HUDEP-2 (cell line): Measurements from ENCODE around the gene ZNF598.
"Not testable (repeated sequence)": the region's sequence is repeated elsewhere in the genome, so short reads cannot be mapped to it uniquely, and the experiment has no call there.

Experiments
- DNase-seq, 76 experiments: peaks; one replicate each; lab custom pipeline; 2025; ENCODE audit not compliant: unreplicated experiment in 76 of 76; lab: John Stamatoyannopoulos, UW

Gene ZNF598

GRCh38 chr16:1962161-1963153 is 47.2 kb downstream of the ZNF598 start:
- DNase-seq = not testable (repeated sequence)

- peak in 9 of 76 experiments; percentile 22 to 54 (median 51) for DNase-seq
Observed at GRCh38 chr16:1961651-1962067, 48.0 kb downstream of the ZNF598 start.

GRCh38 chr16:1960665-1961630 is 48.7 kb downstream of the ZNF598 start:
- peak in 61 of 76 experiments; percentile 20 to 79 (median 51) for DNase-seq

GRCh38 chr16:1959269-1960039 is 50.2 kb downstream of the ZNF598 start, which contains the start of gene NDUFB10:
Gene NDUFB10, plus strand, starts transcription at chr16:1959538. Its CDS starts 87 bp downstream, at chr16:1959625.
- peak in 72 of 76 experiments; percentile 50 to 93 (median 80) for DNase-seq

- no peak for DNase-seq
Observed at GRCh38 chr16:1958715-1959268, 50.8 kb downstream of the ZNF598 start.

- DNase-seq = not testable (repeated sequence)
Observed at GRCh38 chr16:1958143-1958491, 51.5 kb downstream of the ZNF598 start.

- not testable (repeated sequence) for DNase-seq
Observed at GRCh38 chr16:1957434-1958142, 52.0 kb downstream of the ZNF598 start.

- no peak for DNase-seq
Observed at GRCh38 chr16:1953734-1954133, 55.9 kb downstream of the ZNF598 start.

- DNase-seq = no peak
Observed at GRCh38 chr16:1950559-1950958, 59.1 kb downstream of the ZNF598 start.

GRCh38 chr16:1950047-1950446 is 59.6 kb downstream of the ZNF598 start:
- DNase-seq = peak in 8 of 76 experiments; percentile 2 to 38 (median 16)

- no peak for DNase-seq
Observed at GRCh38 chr16:1949507-1949906, 60.1 kb downstream of the ZNF598 start.
